ENCODE measurements around the gene CDK18.

The CDK18 gene

DNA sequence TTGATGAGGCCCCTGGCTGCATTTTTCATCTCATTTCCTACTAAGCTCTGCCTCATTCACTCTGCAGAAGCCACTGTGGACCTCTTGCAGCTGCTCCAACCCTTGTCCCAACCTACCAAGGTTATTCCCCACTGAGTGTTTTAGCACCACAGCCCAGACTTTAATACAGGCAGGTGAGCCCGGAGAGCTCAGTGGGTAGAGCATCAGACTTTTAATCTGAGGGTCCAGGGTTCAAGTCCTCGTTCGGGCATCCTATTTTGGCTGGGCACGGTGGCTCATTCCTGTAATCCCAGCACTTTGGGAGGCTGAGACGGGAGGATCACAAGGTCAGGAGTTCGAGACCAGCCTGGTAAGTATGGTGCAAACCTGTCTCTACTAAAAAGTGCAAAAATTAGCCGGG is 30.5 kb upstream of the CDK18 start:
- no peak overlapping the region for H3K4me3 ChIP-seq (ENCODE audit: insufficient read depth in 1 of 2, low read depth in 1 of 2, low read length in 2 of 2)
- no peak overlapping the region for H3K4me2 ChIP-seq (ENCODE audit: low read length, poor library complexity, severe bottlenecking)
- H3K9me3 ChIP-seq (ENCODE audit: control insufficient read depth, low read length), result peaks cover 16% of the 10 kb centered on the region
- no peak overlapping the region for H2BK5ac ChIP-seq (ENCODE audit: low read depth, low read length, poor library complexity, severe bottlenecking)
- H3K14ac ChIP-seq (ENCODE audit: low read length in 2 of 2), result no peak overlapping the region
- H2BK12ac ChIP-seq (ENCODE audit: low read length in 2 of 2), result no peak overlapping the region
- H3K23ac ChIP-seq (ENCODE audit: low read length in 2 of 2), result no peak overlapping the region
- no peak overlapping the region for H2AK5ac ChIP-seq (ENCODE audit: low read length, severe bottlenecking)
- H3K18ac ChIP-seq (ENCODE audit: low read depth in 1 of 2, low read length in 2 of 2), result no peak overlapping the region
- no peak for DNase-seq
- no peak overlapping the region for H3K9ac ChIP-seq (ENCODE audit: low read length)
- H3K79me1 ChIP-seq (replicated peaks; ENCODE audit: low read length, poor library complexity, severe bottlenecking), result no peaks in the 10 kb centered on the region
- peaks cover 5% of the 10 kb centered on the region for H3K4me1 ChIP-seq (ENCODE audit: control insufficient read depth, insufficient read depth, low read depth, low read length)
- H2BK15ac ChIP-seq (ENCODE audit: low read depth, poor library complexity, severe bottlenecking), result no peak overlapping the region
- no peak overlapping the region for H4K8ac ChIP-seq (ENCODE audit: low read length)
- no peak overlapping the region for H3K4ac ChIP-seq (ENCODE audit: low read depth in 1 of 2, low read length in 2 of 2)
- H4K91ac ChIP-seq (ENCODE audit: low read length), result no peak overlapping the region
- no peak overlapping the region for H2BK120ac ChIP-seq (ENCODE audit: low read depth, low read length)
- H2AFZ ChIP-seq (ENCODE audit: low read depth, low read length), result no peak overlapping the region
- H3K36me3 ChIP-seq (ENCODE audit: control insufficient read depth in 1 of 2, insufficient read depth in 2 of 2, low read depth in 1 of 2, low read length in 2 of 2), result no peaks in the 10 kb centered on the region
- 75% methylated on average over 7 of the region's 7 CpGs for WGBS
- peaks cover 27 to 81% of the 10 kb centered on the region in 2 experiments for H3K27me3 ChIP-seq (ENCODE audit: control insufficient read depth in 1 of 2, insufficient read depth in 1 of 2, low read length in 2 of 2)
- H3K27ac ChIP-seq (ENCODE audit: low read length, poor library complexity, severe bottlenecking), result no peak overlapping the region

DNA sequence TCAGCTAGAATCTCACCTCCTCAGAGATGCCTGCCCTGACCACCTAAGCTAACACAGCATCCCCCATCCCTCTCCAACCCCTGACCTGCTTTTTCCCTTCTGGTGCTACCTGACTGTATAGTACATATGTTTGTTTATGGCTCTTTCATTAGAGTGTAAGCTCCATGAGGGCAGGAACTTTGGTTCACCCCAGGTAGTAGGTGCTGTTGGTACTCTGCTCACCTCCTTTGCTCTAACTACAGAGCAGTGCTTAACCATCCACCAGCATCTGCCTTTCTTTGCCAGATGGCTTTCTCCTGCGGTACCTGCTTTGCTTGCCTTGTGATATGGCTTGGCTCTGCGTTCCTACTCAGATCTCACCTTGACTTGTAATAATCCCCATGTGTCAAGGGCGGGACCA is 29.9 kb upstream of the CDK18 start:
- Histone ChIP-seq H2BK12ac (ENCODE audit: low read length in 2 of 2) (no peak overlapping the region), H3K27me3 (ENCODE audit: control insufficient read depth in 1 of 2, insufficient read depth in 1 of 2, low read length in 2 of 2) (peaks cover 22 to 78% of the 10 kb centered on the region in 2 experiments), H3K14ac (ENCODE audit: low read length in 2 of 2) (no peak overlapping the region), H3K79me1 (replicated peaks; ENCODE audit: low read length, poor library complexity, severe bottlenecking) (no peaks in the 10 kb centered on the region), H3K4me3 (ENCODE audit: insufficient read depth in 1 of 2, low read depth in 1 of 2, low read length in 2 of 2) (no peak overlapping the region), H4K8ac (ENCODE audit: low read length) (no peak overlapping the region), H3K18ac (ENCODE audit: low read depth in 1 of 2, low read length in 2 of 2) (no peak overlapping the region), H3K4me1 (ENCODE audit: control insufficient read depth, insufficient read depth, low read depth, low read length) (peaks cover 5% of the 10 kb centered on the region), H3K9me3 (ENCODE audit: control insufficient read depth, low read length) (peaks cover 16% of the 10 kb centered on the region), H4K91ac (ENCODE audit: low read length) (no peak overlapping the region), H2BK120ac (ENCODE audit: low read depth, low read length) (no peak overlapping the region), H3K4ac (ENCODE audit: low read depth in 1 of 2, low read length in 2 of 2) (no peak overlapping the region), H2BK5ac (ENCODE audit: low read depth, low read length, poor library complexity, severe bottlenecking) (no peak overlapping the region), H2BK15ac (ENCODE audit: low read depth, poor library complexity, severe bottlenecking) (no peak overlapping the region), H3K4me2 (ENCODE audit: low read length, poor library complexity, severe bottlenecking) (no peak overlapping the region), H3K36me3 (ENCODE audit: control insufficient read depth in 1 of 2, insufficient read depth in 2 of 2, low read depth in 1 of 2, low read length in 2 of 2) (no peaks in the 10 kb centered on the region), H2AK5ac (ENCODE audit: low read length, severe bottlenecking) (no peak overlapping the region), H3K23ac (ENCODE audit: low read length in 2 of 2) (no peak overlapping the region), H3K27ac (ENCODE audit: low read length, poor library complexity, severe bottlenecking) (no peak overlapping the region), H3K9ac (ENCODE audit: low read length) (no peak overlapping the region), H2AFZ (ENCODE audit: low read depth, low read length) (no peak overlapping the region)
- no peak for DNase-seq
- WGBS, result 96% methylated on average over 3 of the region's 3 CpGs

DNA sequence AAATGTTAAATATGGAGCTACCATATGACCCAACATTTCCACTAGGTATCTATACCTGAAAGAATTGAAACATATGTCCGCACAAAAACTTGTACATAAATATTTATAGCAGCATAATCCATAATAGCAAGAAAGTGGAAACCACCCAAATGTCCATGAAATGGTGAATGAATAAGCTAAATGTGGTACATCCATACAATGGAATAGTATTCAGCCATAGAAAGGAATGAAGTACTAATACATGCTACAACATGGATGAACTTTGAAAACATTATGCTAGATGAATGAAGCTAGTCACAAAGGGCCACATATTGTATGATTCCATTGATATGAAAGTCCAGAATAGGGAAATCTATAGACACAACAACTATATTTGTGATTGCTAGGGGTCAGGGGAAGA is 28.6 kb upstream of the CDK18 start:
- no peak overlapping the region for H2BK5ac ChIP-seq (ENCODE audit: low read depth, low read length, poor library complexity, severe bottlenecking)
- no CpG with 5 or more reads among the region's 1 CpG for WGBS
- H3K27me3 ChIP-seq (ENCODE audit: control insufficient read depth in 1 of 2, insufficient read depth in 1 of 2, low read length in 2 of 2), result peaks cover 32 to 81% of the 10 kb centered on the region in 2 experiments
- no peak overlapping the region for H3K4ac ChIP-seq (ENCODE audit: low read depth in 1 of 2, low read length in 2 of 2)
- H4K91ac ChIP-seq (ENCODE audit: low read length), result no peak overlapping the region
- no peak overlapping the region for H3K4me2 ChIP-seq (ENCODE audit: low read length, poor library complexity, severe bottlenecking)
- no peak overlapping the region for H3K27ac ChIP-seq (ENCODE audit: low read length, poor library complexity, severe bottlenecking)
- H3K23ac ChIP-seq (ENCODE audit: low read length in 2 of 2), result no peak overlapping the region
- peaks cover 16% of the 10 kb centered on the region for H3K9me3 ChIP-seq (ENCODE audit: control insufficient read depth, low read length)
- no peak overlapping the region for H2BK12ac ChIP-seq (ENCODE audit: low read length in 2 of 2)
- H3K36me3 ChIP-seq (ENCODE audit: control insufficient read depth in 1 of 2, insufficient read depth in 2 of 2, low read depth in 1 of 2, low read length in 2 of 2), result no peaks in the 10 kb centered on the region
- H3K18ac ChIP-seq (ENCODE audit: low read depth in 1 of 2, low read length in 2 of 2), result no peak overlapping the region
- no peak for DNase-seq
- no peak overlapping the region for H3K9ac ChIP-seq (ENCODE audit: low read length)
- no peak overlapping the region for H2AK5ac ChIP-seq (ENCODE audit: low read length, severe bottlenecking)
- H2AFZ ChIP-seq (ENCODE audit: low read depth, low read length), result no peak overlapping the region
- no peak overlapping the region for H3K4me3 ChIP-seq (ENCODE audit: insufficient read depth in 1 of 2, low read depth in 1 of 2, low read length in 2 of 2)
- no peak overlapping the region for H4K8ac ChIP-seq (ENCODE audit: low read length)
- H3K79me1 ChIP-seq (replicated peaks; ENCODE audit: low read length, poor library complexity, severe bottlenecking), result no peaks in the 10 kb centered on the region
- no peak overlapping the region for H2BK15ac ChIP-seq (ENCODE audit: low read depth, poor library complexity, severe bottlenecking)
- H3K4me1 ChIP-seq (ENCODE audit: control insufficient read depth, insufficient read depth, low read depth, low read length), result peaks cover 5% of the 10 kb centered on the region
- H3K14ac ChIP-seq (ENCODE audit: low read length in 2 of 2), result no peak overlapping the region
- no peak overlapping the region for H2BK120ac ChIP-seq (ENCODE audit: low read depth, low read length)

DNA sequence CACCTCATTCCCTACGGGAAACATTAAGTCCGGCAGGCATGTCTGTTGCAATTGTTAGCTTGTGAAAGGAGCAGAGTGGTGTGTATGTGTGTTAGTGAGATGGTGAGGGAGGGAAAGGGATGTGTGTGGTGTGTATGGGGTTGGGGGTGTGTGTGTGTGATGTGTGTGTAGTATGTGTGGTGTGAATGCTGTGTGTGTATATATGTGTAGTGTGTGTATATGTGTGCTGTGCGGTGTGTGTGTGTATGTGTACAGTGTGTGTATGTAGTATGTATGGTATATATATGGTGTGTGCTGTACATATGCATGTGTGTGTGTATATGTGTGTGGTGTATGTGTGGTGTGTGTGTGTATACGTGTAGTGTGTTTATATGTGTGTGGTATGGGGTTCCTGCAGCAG is 27.8 kb upstream of the CDK18 start:
- H3K9ac ChIP-seq (ENCODE audit: low read length), result no peak overlapping the region
- no peak overlapping the region for H3K4me2 ChIP-seq (ENCODE audit: low read length, poor library complexity, severe bottlenecking)
- no peak overlapping the region for H3K27ac ChIP-seq (ENCODE audit: low read length, poor library complexity, severe bottlenecking)
- H4K91ac ChIP-seq (ENCODE audit: low read length), result no peak overlapping the region
- no peak overlapping the region for H3K14ac ChIP-seq (ENCODE audit: low read length in 2 of 2)
- H3K23ac ChIP-seq (ENCODE audit: low read length in 2 of 2), result no peak overlapping the region
- no peak overlapping the region for H2AFZ ChIP-seq (ENCODE audit: low read depth, low read length)
- H2BK12ac ChIP-seq (ENCODE audit: low read length in 2 of 2), result no peak overlapping the region
- 95% methylated on average over 4 of the region's 4 CpGs for WGBS
- no peak overlapping the region for H3K18ac ChIP-seq (ENCODE audit: low read depth in 1 of 2, low read length in 2 of 2)
- DNase-seq, result no peak
- H2BK5ac ChIP-seq (ENCODE audit: low read depth, low read length, poor library complexity, severe bottlenecking), result no peak overlapping the region
- no peaks in the 10 kb centered on the region for H3K79me1 ChIP-seq (replicated peaks; ENCODE audit: low read length, poor library complexity, severe bottlenecking)
- no peak overlapping the region for H2AK5ac ChIP-seq (ENCODE audit: low read length, severe bottlenecking)
- peaks cover 5% of the 10 kb centered on the region for H3K4me1 ChIP-seq (ENCODE audit: control insufficient read depth, insufficient read depth, low read depth, low read length)
- peaks cover 39 to 84% of the 10 kb centered on the region in 2 experiments for H3K27me3 ChIP-seq (ENCODE audit: control insufficient read depth in 1 of 2, insufficient read depth in 1 of 2, low read length in 2 of 2)
- no peak overlapping the region for H3K4me3 ChIP-seq (ENCODE audit: insufficient read depth in 1 of 2, low read depth in 1 of 2, low read length in 2 of 2)
- H3K36me3 ChIP-seq (ENCODE audit: control insufficient read depth in 1 of 2, insufficient read depth in 2 of 2, low read depth in 1 of 2, low read length in 2 of 2), result no peaks in the 10 kb centered on the region
- H4K8ac ChIP-seq (ENCODE audit: low read length), result no peak overlapping the region
- no peak overlapping the region for H2BK15ac ChIP-seq (ENCODE audit: low read depth, poor library complexity, severe bottlenecking)
- peaks cover 16% of the 10 kb centered on the region for H3K9me3 ChIP-seq (ENCODE audit: control insufficient read depth, low read length)
- no peak overlapping the region for H2BK120ac ChIP-seq (ENCODE audit: low read depth, low read length)
- H3K4ac ChIP-seq (ENCODE audit: low read depth in 1 of 2, low read length in 2 of 2), result no peak overlapping the region
